ENCODE measurements around the gene AMER2.

AMER2 gene

DNA sequence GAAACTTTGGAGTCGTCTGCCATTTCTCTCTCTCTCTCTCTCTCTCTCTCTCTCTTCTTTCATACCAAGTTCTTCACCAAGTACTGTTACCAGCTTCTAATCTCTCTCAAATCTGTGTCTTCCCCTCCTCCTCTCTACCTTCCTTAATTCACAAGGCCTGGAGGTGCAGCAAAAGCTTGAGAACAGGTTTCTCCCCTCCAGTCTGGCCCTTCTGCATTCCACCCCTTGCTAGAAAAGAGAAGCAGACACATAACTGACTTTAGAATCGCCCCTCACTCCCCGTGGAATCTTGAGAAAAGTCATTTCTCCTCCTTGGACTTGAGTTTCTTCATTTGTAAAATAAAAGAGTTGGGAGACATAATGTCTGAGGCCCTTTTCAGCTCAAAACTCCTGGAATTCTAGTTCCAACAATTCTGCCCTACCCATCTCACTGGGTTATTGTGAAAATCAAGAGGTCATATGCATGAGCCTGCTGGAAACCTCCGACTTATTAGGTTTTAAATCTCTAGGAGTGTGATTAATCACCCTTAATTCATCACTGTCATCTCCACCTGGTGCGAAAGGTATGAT, 20.4 kb downstream of the AMER2 start:
- Histone ChIP-seq H2AFZ (ENCODE audit: low read length, unreplicated experiment) (no peak overlapping the region), H3K27ac (ENCODE audit: low read depth, low read length) (no peak overlapping the region), H3K4me3 (ENCODE audit: low read depth, low read length) (no peak overlapping the region), H3K27me3 (ENCODE audit: insufficient read depth, low read length) (peaks cover 73% of the 10 kb centered on the region), H3K4me1 (ENCODE audit: control insufficient read depth, insufficient read depth, low read length, unreplicated experiment) (no peaks in the 10 kb centered on the region), H3K79me2 (ENCODE audit: control insufficient read depth, insufficient read depth, low read length, unreplicated experiment) (no peaks in the 10 kb centered on the region), H3K36me3 (ENCODE audit: insufficient read depth, low read length) (no peaks in the 10 kb centered on the region)

DNA sequence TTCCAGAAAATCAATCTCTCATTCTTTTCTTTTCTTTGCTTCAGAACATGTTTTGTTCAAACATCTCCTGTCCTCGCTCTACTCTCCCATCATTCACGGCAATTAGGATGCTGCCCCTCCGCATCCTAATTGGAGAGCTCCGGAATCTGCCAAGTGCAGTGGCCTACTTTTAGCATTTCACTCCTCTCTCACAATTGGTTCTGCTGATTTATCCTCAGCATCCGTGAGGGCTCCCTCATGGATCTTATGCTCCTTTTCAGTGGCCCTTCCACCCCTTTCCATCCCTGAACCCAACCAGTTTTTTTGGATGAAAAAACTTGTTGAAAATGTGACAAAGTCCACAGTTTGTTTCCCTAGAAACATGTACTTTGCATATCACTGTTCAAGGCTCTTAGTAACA, 22.4 kb downstream of the AMER2 start:
- Histone ChIP-seq H3K4me3 (ENCODE audit: low read depth, low read length) (no peak overlapping the region), H3K27me3 (ENCODE audit: insufficient read depth, low read length) (peaks cover 68% of the 10 kb centered on the region), H3K79me2 (ENCODE audit: control insufficient read depth, insufficient read depth, low read length, unreplicated experiment) (no peaks in the 10 kb centered on the region), H2AFZ (ENCODE audit: low read length, unreplicated experiment) (no peak overlapping the region), H3K4me1 (ENCODE audit: control insufficient read depth, insufficient read depth, low read length, unreplicated experiment) (no peaks in the 10 kb centered on the region), H3K27ac (ENCODE audit: low read depth, low read length) (no peak overlapping the region), H3K36me3 (ENCODE audit: insufficient read depth, low read length) (no peaks in the 10 kb centered on the region)

DNA sequence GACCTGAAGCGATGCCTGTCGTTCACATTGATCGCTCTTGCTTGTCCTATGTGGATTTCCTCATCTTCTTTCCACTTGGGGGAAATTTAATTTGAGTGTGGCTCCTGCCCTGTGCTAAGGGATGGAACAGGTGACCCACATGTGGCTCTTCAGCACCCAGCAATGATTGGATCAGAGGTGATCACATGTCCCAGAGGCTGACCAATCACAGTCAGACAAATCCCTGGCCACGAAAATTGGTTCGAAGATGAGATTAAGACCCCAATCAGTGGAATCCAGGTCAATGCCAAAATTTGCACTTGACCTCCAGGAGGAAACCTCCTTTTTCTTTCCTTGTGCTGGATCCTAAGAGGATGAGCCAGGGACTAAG, 23.7 kb downstream of the AMER2 start:
- Histone ChIP-seq H3K36me3 (ENCODE audit: insufficient read depth, low read length) (no peaks in the 10 kb centered on the region), H3K4me1 (ENCODE audit: control insufficient read depth, insufficient read depth, low read length, unreplicated experiment) (no peaks in the 10 kb centered on the region), H3K79me2 (ENCODE audit: control insufficient read depth, insufficient read depth, low read length, unreplicated experiment) (no peaks in the 10 kb centered on the region), H2AFZ (ENCODE audit: low read length, unreplicated experiment) (no peak overlapping the region), H3K27me3 (ENCODE audit: insufficient read depth, low read length) (peaks cover 60% of the 10 kb centered on the region), H3K4me3 (ENCODE audit: low read depth, low read length) (no peak overlapping the region), H3K27ac (ENCODE audit: low read depth, low read length) (no peak overlapping the region)

DNA sequence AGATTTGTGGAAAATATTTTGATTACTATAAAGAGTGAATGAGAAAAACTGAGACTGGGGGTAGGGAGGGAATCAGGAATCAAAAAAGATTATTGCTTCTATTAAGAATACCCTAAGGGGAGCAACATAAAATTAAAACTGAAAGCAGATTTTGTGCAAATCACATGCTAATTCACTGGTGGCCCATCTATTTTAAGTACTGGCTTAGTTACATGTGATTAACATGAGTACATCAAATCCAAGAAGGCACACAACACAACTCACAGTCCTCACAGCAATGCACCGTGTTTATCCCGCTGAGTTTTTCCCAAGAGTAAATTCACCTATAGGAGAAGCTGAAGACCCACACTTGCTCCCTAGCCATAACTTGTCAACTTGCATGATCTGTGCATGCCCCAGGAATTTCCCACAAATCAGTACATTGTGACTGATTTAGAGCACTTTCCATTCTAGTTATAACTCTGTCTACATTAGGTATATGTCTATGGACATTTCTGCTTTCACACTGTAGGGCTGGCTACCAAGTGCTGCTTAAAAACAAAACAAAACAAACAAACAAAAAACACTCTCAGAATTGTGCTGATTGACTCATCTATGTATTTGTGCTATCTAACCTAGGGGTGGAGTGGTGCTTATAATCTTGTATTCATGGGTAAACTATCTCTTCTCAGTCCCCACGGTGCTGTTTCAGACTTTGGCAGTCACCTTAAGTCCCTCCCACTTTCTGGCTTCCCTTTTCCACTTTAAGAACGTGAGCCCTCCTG, 24.3 kb downstream of the AMER2 start:
- H3K4me3 ChIP-seq (ENCODE audit: low read depth, low read length), result no peak overlapping the region
- H3K4me1 ChIP-seq (ENCODE audit: control insufficient read depth, insufficient read depth, low read length, unreplicated experiment), result no peaks in the 10 kb centered on the region
- H3K36me3 ChIP-seq (ENCODE audit: insufficient read depth, low read length), result no peaks in the 10 kb centered on the region
- H3K27me3 ChIP-seq (ENCODE audit: insufficient read depth, low read length), result peaks cover 57% of the 10 kb centered on the region
- no peak overlapping the region for H3K27ac ChIP-seq (ENCODE audit: low read depth, low read length)
- H3K79me2 ChIP-seq (ENCODE audit: control insufficient read depth, insufficient read depth, low read length, unreplicated experiment), result no peaks in the 10 kb centered on the region
- H2AFZ ChIP-seq (ENCODE audit: low read length, unreplicated experiment), result no peak overlapping the region

DNA sequence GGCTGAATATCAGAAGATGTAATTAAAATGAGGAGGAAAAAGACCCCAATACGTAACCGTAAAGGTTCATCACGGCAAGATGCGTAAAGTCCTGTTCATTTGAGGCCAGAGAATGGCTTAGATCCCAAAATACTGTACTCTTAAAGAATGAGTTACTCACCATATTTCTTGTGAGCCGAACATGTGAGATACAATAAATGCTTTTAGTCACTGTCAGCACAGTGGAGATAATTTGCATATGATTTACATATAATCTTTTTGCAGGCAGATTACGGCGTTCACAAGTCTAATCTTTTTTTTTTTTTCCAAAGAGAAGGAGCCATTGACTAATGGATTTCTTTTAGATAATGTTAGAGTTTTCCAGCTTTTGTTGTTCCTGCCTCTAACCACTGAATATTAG, 28.4 kb downstream of the AMER2 start:
- no peak overlapping the region for H3K27ac ChIP-seq (ENCODE audit: low read depth, low read length)
- no peaks in the 10 kb centered on the region for H3K4me1 ChIP-seq (ENCODE audit: control insufficient read depth, insufficient read depth, low read length, unreplicated experiment)
- no peak overlapping the region for H2AFZ ChIP-seq (ENCODE audit: low read length, unreplicated experiment)
- H3K4me3 ChIP-seq (ENCODE audit: low read depth, low read length), result no peak overlapping the region
- H3K79me2 ChIP-seq (ENCODE audit: control insufficient read depth, insufficient read depth, low read length, unreplicated experiment), result no peaks in the 10 kb centered on the region
- no peaks in the 10 kb centered on the region for H3K36me3 ChIP-seq (ENCODE audit: insufficient read depth, low read length)
- peaks cover 42% of the 10 kb centered on the region for H3K27me3 ChIP-seq (ENCODE audit: insufficient read depth, low read length)

DNA sequence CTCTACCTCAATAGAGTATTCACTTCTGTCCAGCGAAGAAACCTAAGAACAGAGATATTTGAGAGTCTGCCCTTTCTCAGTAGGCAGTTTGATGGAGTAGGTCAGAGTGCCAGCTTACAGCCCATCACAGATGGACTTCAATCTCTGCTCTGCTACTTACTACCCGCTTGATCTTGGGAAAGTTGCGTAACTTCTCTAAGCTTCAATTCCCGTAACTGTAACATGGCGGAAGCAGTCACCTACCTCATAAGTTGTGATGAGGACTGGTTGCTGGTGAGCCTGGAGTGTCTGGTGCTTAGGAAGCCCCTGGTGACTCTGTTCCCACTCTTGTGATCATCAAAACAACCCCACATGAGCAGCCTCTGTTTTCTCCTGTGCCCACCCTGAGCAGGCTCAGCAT, 31.0 kb downstream of the AMER2 start:
- Histone ChIP-seq H3K4me1 (ENCODE audit: control insufficient read depth, insufficient read depth, low read length, unreplicated experiment) (no peaks in the 10 kb centered on the region), H3K4me3 (ENCODE audit: low read depth, low read length) (no peak overlapping the region), H3K27me3 (ENCODE audit: insufficient read depth, low read length) (peaks cover 56% of the 10 kb centered on the region), H3K79me2 (ENCODE audit: control insufficient read depth, insufficient read depth, low read length, unreplicated experiment) (no peaks in the 10 kb centered on the region), H3K36me3 (ENCODE audit: insufficient read depth, low read length) (no peaks in the 10 kb centered on the region), H3K27ac (ENCODE audit: low read depth, low read length) (no peak overlapping the region), H2AFZ (ENCODE audit: low read length, unreplicated experiment) (no peak overlapping the region)

DNA sequence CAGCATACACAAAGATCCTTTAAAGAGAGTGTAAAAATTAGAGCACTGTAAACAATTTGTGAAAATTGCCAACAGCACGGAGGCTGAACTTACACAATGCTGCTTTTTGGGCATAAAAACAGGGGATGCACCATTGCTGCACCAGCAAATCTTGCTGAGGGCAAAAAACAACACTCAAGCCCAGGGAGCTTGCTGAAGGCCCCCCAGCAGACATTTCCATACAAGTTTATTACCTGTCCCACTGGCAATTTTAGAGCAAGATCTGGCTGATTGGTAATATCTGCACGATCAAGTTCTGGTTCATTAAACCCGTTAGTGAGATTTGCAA, 34.3 kb downstream of the AMER2 start:
- Histone ChIP-seq H3K4me3 (ENCODE audit: low read depth, low read length) (no peak overlapping the region), H3K36me3 (ENCODE audit: insufficient read depth, low read length) (no peaks in the 10 kb centered on the region), H2AFZ (ENCODE audit: low read length, unreplicated experiment) (no peak overlapping the region), H3K27ac (ENCODE audit: low read depth, low read length) (no peak overlapping the region), H3K4me1 (ENCODE audit: control insufficient read depth, insufficient read depth, low read length, unreplicated experiment) (no peaks in the 10 kb centered on the region), H3K79me2 (ENCODE audit: control insufficient read depth, insufficient read depth, low read length, unreplicated experiment) (no peaks in the 10 kb centered on the region), H3K27me3 (ENCODE audit: insufficient read depth, low read length) (peaks cover 75% of the 10 kb centered on the region)

DNA sequence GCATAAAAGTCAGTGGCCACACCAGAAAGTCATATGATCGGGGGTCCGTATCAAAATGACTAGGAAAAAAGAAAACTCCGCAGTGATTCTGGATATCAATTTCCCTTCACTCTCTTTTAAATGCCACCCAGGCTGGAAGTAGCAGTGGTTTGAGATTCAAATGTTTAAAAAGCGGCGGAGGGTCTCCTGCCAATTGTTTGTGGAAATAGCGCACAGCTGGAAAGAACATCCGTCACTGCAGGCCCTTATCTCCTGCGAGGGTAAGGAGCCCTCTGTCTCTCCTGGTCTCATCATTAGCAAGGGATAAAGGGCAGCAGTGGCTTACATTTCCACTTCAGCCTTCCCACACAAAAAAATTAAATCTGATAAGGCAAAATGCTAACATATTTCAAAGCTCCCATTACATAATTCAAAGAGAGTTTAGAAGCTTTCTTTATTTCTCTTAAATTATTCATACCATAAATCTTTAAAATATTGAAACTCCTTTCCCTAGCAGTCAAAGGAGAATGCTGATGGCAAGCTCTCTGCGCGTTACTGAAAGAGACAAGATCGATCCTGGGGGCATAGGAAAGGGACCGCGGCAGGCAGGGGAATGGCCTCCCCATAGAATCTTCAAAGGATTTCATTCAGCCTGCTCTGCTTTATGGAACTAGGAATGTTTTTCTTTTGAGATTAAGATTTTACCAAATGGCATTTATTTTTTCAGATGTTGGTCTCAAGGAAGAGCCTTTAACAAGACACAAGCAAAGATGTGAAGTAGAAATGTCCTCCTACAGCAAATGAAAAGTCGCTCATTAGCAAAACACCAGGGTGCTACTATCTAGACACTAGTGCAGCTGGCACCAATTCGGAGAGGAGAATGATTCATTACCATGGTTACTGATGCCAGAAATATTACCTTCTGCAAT, 35.0 kb downstream of the AMER2 start:
- Histone ChIP-seq H3K79me2 (ENCODE audit: control insufficient read depth, insufficient read depth, low read length, unreplicated experiment) (no peaks in the 10 kb centered on the region), H2AFZ (ENCODE audit: low read length, unreplicated experiment) (no peak overlapping the region), H3K4me1 (ENCODE audit: control insufficient read depth, insufficient read depth, low read length, unreplicated experiment) (no peaks in the 10 kb centered on the region), H3K4me3 (ENCODE audit: low read depth, low read length) (no peak overlapping the region), H3K36me3 (ENCODE audit: insufficient read depth, low read length) (no peaks in the 10 kb centered on the region), H3K27ac (ENCODE audit: low read depth, low read length) (no peak overlapping the region), H3K27me3 (ENCODE audit: insufficient read depth, low read length) (peaks cover 81% of the 10 kb centered on the region)

DNA sequence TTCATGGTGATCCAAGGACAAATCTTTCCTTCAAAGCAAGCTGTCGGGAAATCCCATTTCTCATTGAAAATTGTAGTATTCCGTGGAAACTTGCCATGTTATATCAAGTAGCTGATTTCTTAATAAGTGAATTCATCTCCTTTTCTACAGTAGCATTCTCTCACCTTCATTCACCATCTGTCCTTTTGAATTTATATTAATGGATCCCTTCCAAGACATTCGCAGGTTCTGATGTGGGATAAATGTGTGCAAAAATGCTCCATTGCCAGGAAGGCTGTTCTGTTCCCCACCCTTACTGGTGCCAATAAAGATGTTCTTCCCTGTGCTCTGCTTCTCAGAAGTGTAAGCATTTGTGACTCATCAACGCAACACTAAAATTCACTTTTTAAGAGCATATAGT, 36.2 kb downstream of the AMER2 start:
- no peak overlapping the region for H3K27ac ChIP-seq (ENCODE audit: low read depth, low read length)
- H3K4me3 ChIP-seq (ENCODE audit: low read depth, low read length), result no peak overlapping the region
- H2AFZ ChIP-seq (ENCODE audit: low read length, unreplicated experiment), result no peak overlapping the region
- peaks cover 71% of the 10 kb centered on the region for H3K27me3 ChIP-seq (ENCODE audit: insufficient read depth, low read length)
- no peaks in the 10 kb centered on the region for H3K4me1 ChIP-seq (ENCODE audit: control insufficient read depth, insufficient read depth, low read length, unreplicated experiment)
- H3K79me2 ChIP-seq (ENCODE audit: control insufficient read depth, insufficient read depth, low read length, unreplicated experiment), result no peaks in the 10 kb centered on the region
- no peaks in the 10 kb centered on the region for H3K36me3 ChIP-seq (ENCODE audit: insufficient read depth, low read length)

DNA sequence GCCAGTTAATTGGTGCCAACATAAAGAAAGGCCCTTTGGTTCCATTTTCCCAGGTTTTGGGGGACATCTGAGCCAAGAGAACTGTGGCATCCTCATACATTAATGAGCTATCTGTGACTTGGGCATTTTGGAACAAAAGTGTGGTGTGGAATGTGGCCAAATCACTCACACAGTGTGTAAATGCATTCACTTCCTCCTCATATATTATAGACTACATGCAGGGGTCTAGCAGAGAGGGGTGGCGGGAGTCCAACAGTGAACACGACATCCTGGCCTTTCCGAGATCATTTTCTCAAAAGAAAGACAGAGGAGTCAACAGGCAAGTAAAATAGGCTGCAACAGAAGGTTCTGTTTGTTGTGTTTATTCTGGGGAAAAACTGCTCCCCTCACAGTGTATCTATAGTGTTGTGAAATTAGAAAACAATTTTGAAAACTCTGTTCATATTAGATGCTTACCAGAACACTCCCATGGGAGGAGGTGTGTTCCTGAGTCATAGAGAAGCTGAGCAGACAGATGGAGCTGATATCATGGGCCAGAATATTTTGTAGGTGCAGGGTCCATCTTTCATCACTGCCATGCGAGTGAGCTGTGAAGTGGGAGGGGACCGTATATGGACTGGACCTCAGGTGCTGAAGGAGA, 39.2 kb downstream of the AMER2 start:
- Histone ChIP-seq H3K4me1 (ENCODE audit: control insufficient read depth, insufficient read depth, low read length, unreplicated experiment) (no peaks in the 10 kb centered on the region), H2AFZ (ENCODE audit: low read length, unreplicated experiment) (no peak overlapping the region), H3K79me2 (ENCODE audit: control insufficient read depth, insufficient read depth, low read length, unreplicated experiment) (no peaks in the 10 kb centered on the region), H3K27ac (ENCODE audit: low read depth, low read length) (no peak overlapping the region), H3K36me3 (ENCODE audit: insufficient read depth, low read length) (no peaks in the 10 kb centered on the region), H3K27me3 (ENCODE audit: insufficient read depth, low read length) (peaks cover 63% of the 10 kb centered on the region), H3K4me3 (ENCODE audit: low read depth, low read length) (no peak overlapping the region)

Measured in ACC112 (cell line).